Astrocyte (in vitro differentiated cells and primary cell): Measurements from ENCODE around the gene DYNLT2. TPM values are rescaled to one million over a fixed set of nuclear protein-coding genes. Genes with fewer than 3 reads are reported as not detected.

Experiments used
- DNase-seq: peaks from one replicate; pipeline ENCODE4 v3.0.0-alpha.2; 2010; ENCODE audit warnings: low read depth
- FAIRE-seq: peaks from 2 replicates; lab custom pipeline; 2011; peaks lifted over from hg19 to GRCh38; lab: Jason Lieb, UNC
- H2AFZ ChIP-seq: 2 replicates; pipeline ENCODE4 v1.6.0; 2012; ENCODE audit warnings: low read depth, low read length, inconsistent platforms
- H3K27ac ChIP-seq: 2 replicates; pipeline ENCODE4 v1.5.1; 2011; ENCODE audit warnings: low read depth, low read length, inconsistent platforms
- H3K27me3 ChIP-seq: 2 replicates; pipeline ENCODE4 v1.6.0; 2011; ENCODE audit warnings: low read length, inconsistent platforms; ENCODE audit not compliant: insufficient read depth
- H3K36me3 ChIP-seq: 2 replicates; pipeline ENCODE4 v1.5.1; 2011; ENCODE audit warnings: low read length, inconsistent platforms; ENCODE audit not compliant: insufficient read depth
- H3K4me1 ChIP-seq: 2 replicates; pipeline ENCODE4 v1.5.1; 2011; ENCODE audit warnings: low read length, inconsistent platforms; ENCODE audit not compliant: insufficient read depth
- H3K4me2 ChIP-seq: 2 replicates; pipeline ENCODE4 v1.6.0; 2012; ENCODE audit warnings: low read length, inconsistent platforms
- H3K4me3 ChIP-seq: 2 replicates; pipeline ENCODE4 v1.5.1; 2011; ENCODE audit warnings: low read depth, mild to moderate bottlenecking, low read length, inconsistent platforms; ENCODE audit not compliant: insufficient read depth
- H3K79me2 ChIP-seq: 2 replicates; pipeline ENCODE4 v1.6.0; 2012; ENCODE audit warnings: mild to moderate bottlenecking, low read length, inconsistent platforms; ENCODE audit not compliant: insufficient read depth
- H3K9ac ChIP-seq: 2 replicates; pipeline ENCODE4 v1.6.0; 2012; ENCODE audit warnings: mild to moderate bottlenecking, low read length, inconsistent platforms
- H3K9me3 ChIP-seq: 2 replicates; pipeline ENCODE4 v1.5.1; 2012; ENCODE audit warnings: low read depth, mild to moderate bottlenecking, low read length, inconsistent platforms; ENCODE audit not compliant: insufficient read depth
- H4K20me1 ChIP-seq: 2 replicates; pipeline ENCODE4 v1.6.0; 2012; ENCODE audit warnings: low read length, inconsistent platforms; ENCODE audit not compliant: insufficient read depth
- H3K27ac Mint-ChIP-seq: one replicate; pipeline ENCODE4 v1.8.0; 2021; ENCODE audit warnings: mild to moderate bottlenecking, mixed read lengths; ENCODE audit not compliant: unreplicated experiment
- H3K27me3 Mint-ChIP-seq: one replicate; pipeline ENCODE4 v1.8.0; 2021; ENCODE audit warnings: low read depth, mixed read lengths; ENCODE audit not compliant: unreplicated experiment
- H3K36me3 Mint-ChIP-seq: one replicate; pipeline ENCODE4 v1.8.0; 2021; ENCODE audit warnings: low read depth, mixed read lengths; ENCODE audit not compliant: unreplicated experiment
- H3K4me1 Mint-ChIP-seq: one replicate; pipeline ENCODE4 v1.8.0; 2021; ENCODE audit warnings: low read depth, mixed read lengths; ENCODE audit not compliant: unreplicated experiment
- H3K4me3 Mint-ChIP-seq: one replicate; pipeline ENCODE4 v1.8.0; 2021; ENCODE audit warnings: mild to moderate bottlenecking, moderate library complexity, mixed read lengths; ENCODE audit not compliant: unreplicated experiment
- H3K9me3 Mint-ChIP-seq: one replicate; pipeline ENCODE4 v1.8.0; 2021; ENCODE audit warnings: mild to moderate bottlenecking, mixed read lengths; ENCODE audit not compliant: unreplicated experiment
- EZH2 ChIP-seq: IDR thresholded peaks from 2 replicates; pipeline ENCODE4 v1.6.1; 2012; ENCODE audit warnings: mild to moderate bottlenecking, low read length, inconsistent platforms; ENCODE audit not compliant: insufficient read depth
- total RNA-seq: library from RNA; stranded (reverse); gene quantifications from 2 replicates; pipeline ENCODE4 v1.2.1, GENCODE V29; 2021
- TF ChIP-seq, protein P1 (sequence below): IDR thresholded peaks from 2 replicates; pipeline ENCODE4 v1.5.1; 2011; ENCODE audit warnings: low read depth, mild to moderate bottlenecking, inconsistent platforms, low read length, moderate library complexity; ENCODE audit not compliant: insufficient read depth

Gene DYNLT2
- total RNA-seq, 1 donor from 2014 or later = 1.0 TPM

DNA sequence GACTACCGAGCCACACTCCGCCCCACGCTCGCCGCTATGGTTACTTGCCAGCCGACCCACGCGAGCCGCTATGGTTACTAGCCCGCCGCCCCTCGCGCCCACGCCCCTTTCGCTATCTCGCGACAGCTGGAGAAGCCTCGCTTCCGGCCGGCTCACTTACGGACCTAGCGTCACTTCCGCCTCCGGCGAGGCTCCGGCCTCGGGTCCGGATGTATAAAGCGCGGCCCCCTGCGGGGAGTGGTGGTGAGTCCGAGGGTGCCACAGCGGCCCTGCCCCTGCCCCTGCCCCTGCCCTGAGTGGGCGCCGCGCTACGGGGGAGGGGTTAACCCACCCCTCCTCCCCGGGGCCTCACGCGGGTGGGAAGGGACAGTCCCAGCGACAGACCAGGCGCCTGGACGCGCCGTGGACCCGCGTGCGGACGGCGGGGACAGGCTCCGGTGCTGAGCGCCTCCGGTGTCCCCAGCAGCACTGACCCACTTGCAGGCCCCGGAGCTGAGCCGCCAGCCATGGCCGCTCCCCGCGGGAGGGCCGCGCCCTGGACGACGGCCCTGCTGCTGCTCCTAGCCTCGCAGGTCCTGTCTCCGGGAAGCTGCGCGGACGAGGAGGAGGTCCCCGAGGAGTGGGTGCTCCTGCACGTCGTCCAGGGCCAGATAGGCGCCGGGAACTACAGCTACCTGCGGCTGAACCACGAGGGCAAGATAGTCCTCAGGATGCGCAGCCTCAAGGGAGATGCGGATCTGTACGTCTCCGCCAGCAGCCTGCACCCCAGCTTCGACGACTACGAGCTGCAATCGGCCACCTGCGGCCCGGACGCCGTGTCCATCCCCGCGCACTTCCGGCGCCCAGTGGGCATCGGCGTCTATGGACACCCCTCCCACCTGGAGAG is 49.2 kb downstream of the DYNLT2 start, which contains the start of the genes C6orf120 and WDR27:
Gene C6orf120 (plus strand): TSS at position 173 of the 886 bp plus-strand sequence. CDS start 334 bp downstream, at position 507.
Gene WDR27 (minus strand): TSS at position 76 of the 886 bp plus-strand sequence. CDS start 13,024 bp downstream, outside the sequence.
- Histone ChIP-seq H3K9me3 (no peaks in the 10 kb centered on the region), H3K4me2 (peak within 1 kb of the TSS; percentile 86), H3K27ac (peak within 1 kb of the TSS; percentile 87), H4K20me1 (peaks cover 28% of the 10 kb centered on the region), H3K27me3 (no peaks in the 10 kb centered on the region), H3K4me1 (peaks cover 33% of the 10 kb centered on the region), H3K36me3 (peaks cover 7% of the 10 kb centered on the region), H3K9ac (peak within 1 kb of the TSS; percentile 95), H3K4me3 (peak within 1 kb of the TSS; percentile 83), H2AFZ (peak within 1 kb of the TSS; percentile 85), H3K79me2 (peaks cover 70% of the 10 kb centered on the region)
- Mint-ChIP-seq H3K4me1 (peaks cover 28% of the 10 kb centered on the region), H3K9me3 (no peaks in the 10 kb centered on the region), H3K36me3 (peaks cover 5% of the 10 kb centered on the region), H3K27me3 (no peaks in the 10 kb centered on the region), H3K27ac (peak within 1 kb of the TSS; percentile 89), H3K4me3 (peak within 1 kb of the TSS; percentile 92)
- TF ChIP-seq, protein P1, sequence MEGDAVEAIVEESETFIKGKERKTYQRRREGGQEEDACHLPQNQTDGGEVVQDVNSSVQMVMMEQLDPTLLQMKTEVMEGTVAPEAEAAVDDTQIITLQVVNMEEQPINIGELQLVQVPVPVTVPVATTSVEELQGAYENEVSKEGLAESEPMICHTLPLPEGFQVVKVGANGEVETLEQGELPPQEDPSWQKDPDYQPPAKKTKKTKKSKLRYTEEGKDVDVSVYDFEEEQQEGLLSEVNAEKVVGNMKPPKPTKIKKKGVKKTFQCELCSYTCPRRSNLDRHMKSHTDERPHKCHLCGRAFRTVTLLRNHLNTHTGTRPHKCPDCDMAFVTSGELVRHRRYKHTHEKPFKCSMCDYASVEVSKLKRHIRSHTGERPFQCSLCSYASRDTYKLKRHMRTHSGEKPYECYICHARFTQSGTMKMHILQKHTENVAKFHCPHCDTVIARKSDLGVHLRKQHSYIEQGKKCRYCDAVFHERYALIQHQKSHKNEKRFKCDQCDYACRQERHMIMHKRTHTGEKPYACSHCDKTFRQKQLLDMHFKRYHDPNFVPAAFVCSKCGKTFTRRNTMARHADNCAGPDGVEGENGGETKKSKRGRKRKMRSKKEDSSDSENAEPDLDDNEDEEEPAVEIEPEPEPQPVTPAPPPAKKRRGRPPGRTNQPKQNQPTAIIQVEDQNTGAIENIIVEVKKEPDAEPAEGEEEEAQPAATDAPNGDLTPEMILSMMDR = no peak
- TF ChIP-seq EZH2 = no peak
- FAIRE-seq = no peak
- DNase-seq = peak; percentile 89

- peaks cover 6% of the 10 kb centered on the region for H3K36me3 Mint-ChIP-seq
- no peaks in the 10 kb centered on the region for H3K27me3 Mint-ChIP-seq
- TF ChIP-seq, protein P1 = no peak
- no peak for TF ChIP-seq EZH2
- H3K4me1 Mint-ChIP-seq = peaks cover 28% of the 10 kb centered on the region
- peaks cover 72% of the 10 kb centered on the region for H3K79me2 ChIP-seq
- H3K4me3 Mint-ChIP-seq = peak overlapping the region; percentile 91
- H3K9me3 Mint-ChIP-seq = no peaks in the 10 kb centered on the region
- no peak for FAIRE-seq
- no peaks in the 10 kb centered on the region for H3K27me3 ChIP-seq
- H3K4me1 ChIP-seq = peaks cover 33% of the 10 kb centered on the region
- peaks cover 28% of the 10 kb centered on the region for H4K20me1 ChIP-seq
- peaks cover 7% of the 10 kb centered on the region for H3K36me3 ChIP-seq
- peak overlapping the region; percentile 87 for H3K27ac ChIP-seq
- peak overlapping the region; percentile 85 for H3K27ac Mint-ChIP-seq
- DNase-seq = peak; percentile 12
- H3K9ac ChIP-seq = peak overlapping the region; percentile 95
- H3K4me2 ChIP-seq = peak overlapping the region; percentile 86
- H3K9me3 ChIP-seq = no peaks in the 10 kb centered on the region
- H3K4me3 ChIP-seq = peak overlapping the region; percentile 83
- H2AFZ ChIP-seq = peak overlapping the region; percentile 85
Observed at GRCh38 chr6:169701311-169701953, 49.9 kb downstream of the DYNLT2 start.
